Bronchial epithelial cell (primary cell): Measurements from ENCODE around the gene MXI1. TPM values are rescaled to one million over a fixed set of nuclear protein-coding genes. Genes with fewer than 3 reads are reported as not detected.

ENCODE experiments used
- DNase-seq: peaks from one replicate; pipeline ENCODE4 v3.0.0-alpha.2; 2010; ENCODE audit warnings: low read depth
- FAIRE-seq: peaks from 2 replicates; lab custom pipeline; 2011; peaks lifted over from hg19 to GRCh38; lab: Jason Lieb, UNC
- H3K27me3 ChIP-seq: 2 replicates; pipeline ENCODE4 v1.5.1; 2011; ENCODE audit warnings: low read length; ENCODE audit not compliant: control insufficient read depth, insufficient read depth
- H3K36me3 ChIP-seq: 2 replicates; pipeline ENCODE4 v1.5.1; 2011; ENCODE audit warnings: low read length; ENCODE audit not compliant: control insufficient read depth, insufficient read depth
- H3K4me3 ChIP-seq: 2 replicates; pipeline ENCODE4 v1.5.1; 2011; ENCODE audit warnings: mild to moderate bottlenecking, low read depth, low read length, control low read depth
- CTCF ChIP-seq: IDR thresholded peaks from 2 replicates; pipeline ENCODE4 v1.5.1; 2011; ENCODE audit warnings: mild to moderate bottlenecking, moderate library complexity, low read length, control low read depth, inconsistent platforms; ENCODE audit not compliant: insufficient read depth, severe bottlenecking
- total RNA-seq: library from RNA; depleted of rRNA; stranded (reverse); fragments of >200 nt; gene quantifications from 2 replicates; pipeline ENCODE4 v1.2.1, GENCODE V29; 2014

MXI1 gene
- total RNA-seq, 1 donor from 2014 or later, result 48.7 TPM

- TF ChIP-seq CTCF, result no peak
- no peaks in the 10 kb centered on the region for H3K27me3 ChIP-seq
Observed at GRCh38 chr10:110252151-110252550, 44.7 kb downstream of the MXI1 start.

GRCh38 chr10:110254467-110254866 lies 47.1 kb downstream of the MXI1 start:
- FAIRE-seq, result no peak
- H3K27me3 ChIP-seq, result no peaks in the 10 kb centered on the region
- no peaks in the 10 kb centered on the region for H3K36me3 ChIP-seq
- no peak for DNase-seq
- TF ChIP-seq CTCF, result no peak
- no peak overlapping the region for H3K4me3 ChIP-seq

More at GRCh38 chr10:110252151-110252550, 44.7 kb downstream of the MXI1 start:
- no peak for FAIRE-seq
- H3K36me3 ChIP-seq, result no peaks in the 10 kb centered on the region
- DNase-seq, result no peak
- no peak overlapping the region for H3K4me3 ChIP-seq

- no peak for FAIRE-seq
- no peak for TF ChIP-seq CTCF
- DNase-seq, result no peak
Observed at GRCh38 chr10:110258542-110258941, 51.1 kb downstream of the MXI1 start.

GRCh38 chr10:110259317-110259716 lies 51.9 kb downstream of the MXI1 start:
- no peak for FAIRE-seq
- no peak for DNase-seq
- H3K27me3 ChIP-seq, result no peaks in the 10 kb centered on the region
- no peak for TF ChIP-seq CTCF
- H3K36me3 ChIP-seq, result no peaks in the 10 kb centered on the region
- H3K4me3 ChIP-seq, result no peak overlapping the region

More at GRCh38 chr10:110258542-110258941, 51.1 kb downstream of the MXI1 start:
- no peaks in the 10 kb centered on the region for H3K36me3 ChIP-seq
- H3K4me3 ChIP-seq, result no peak overlapping the region
- H3K27me3 ChIP-seq, result no peaks in the 10 kb centered on the region

- Histone ChIP-seq H3K27me3 (no peaks in the 10 kb centered on the region), H3K36me3 (no peaks in the 10 kb centered on the region), H3K4me3 (no peak overlapping the region)
- DNase-seq, result no peak
- no peak for TF ChIP-seq CTCF
- no peak for FAIRE-seq
Observed at GRCh38 chr10:110260746-110261477, 53.5 kb downstream of the MXI1 start.
